MM.1S (cell line): ENCODE data around the gene STAG3.

ENCODE experiments used
- CTCF ChIP-seq: fragments of 300-600 bp; sonication (generic); IDR thresholded peaks from 2 replicates; pipeline ENCODE4 v1.5.1; 2016; ENCODE audit warnings: antibody characterized with exemption, low read length, mixed read lengths
- EZH2 ChIP-seq: fragments of 300-600 bp; sonication (generic); optimal IDR thresholded peaks from 2 replicates; pipeline ENCODE3; 2017; ENCODE audit warnings: low read depth, mild to moderate bottlenecking, antibody characterized with exemption, low read length, mixed read lengths
- EZH2phosphoT487 ChIP-seq: fragments of 300-600 bp; sonication (generic); IDR thresholded peaks from 2 replicates; pipeline ENCODE4 v1.6.1; 2018; ENCODE audit warnings: antibody characterized with exemption, low read length

DNA sequence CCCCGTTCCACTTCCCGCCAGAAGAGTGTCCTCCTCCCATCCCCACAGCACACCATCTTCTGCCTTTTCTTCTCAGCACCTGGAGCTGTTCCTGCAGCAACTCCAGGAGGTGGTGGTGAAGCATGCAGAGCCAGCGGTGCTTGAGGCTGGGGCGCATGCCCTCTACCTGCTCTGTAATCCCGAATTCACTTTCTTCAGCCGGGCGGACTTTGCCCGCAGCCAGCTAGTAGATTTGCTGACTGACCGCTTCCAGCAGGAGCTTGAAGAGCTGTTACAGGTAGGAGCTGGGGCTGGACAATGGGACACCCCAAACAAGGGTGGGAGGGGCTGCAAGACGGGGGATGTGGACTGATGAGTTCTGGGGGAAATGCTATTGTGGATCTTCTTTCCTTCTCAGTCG is 23.0 kb downstream of the STAG3 start:
- TF ChIP-seq CTCF (no peak), EZH2 (no peak), EZH2phosphoT487 (no peak)
